ENCODE data around the gene GNAI2.
"Not testable (repeated sequence)": the region's sequence is repeated elsewhere in the genome, so short reads cannot be mapped to it uniquely, and the experiment has no call there.

The GNAI2 gene

GRCh38 chr3:50248387-50248786 is 12.4 kb downstream of the GNAI2 start:
- DNase-seq = no peak

GRCh38 chr3:50249457-50249856 is 13.5 kb downstream of the GNAI2 start:
- DNase-seq = no peak

GRCh38 chr3:50250514-50250913 is 14.5 kb downstream of the GNAI2 start:
- no peak for DNase-seq

GRCh38 chr3:50251220-50251619 is 15.2 kb downstream of the GNAI2 start:
- peak; percentile 76 for DNase-seq

- no peak for DNase-seq
Measured at GRCh38 chr3:50254577-50255250, 18.7 kb downstream of the GNAI2 start.

GRCh38 chr3:50255251-50255615 is 19.2 kb downstream of the GNAI2 start:
- no peak for DNase-seq

- peak; percentile 67 for DNase-seq
Measured at GRCh38 chr3:50256978-50257890, 21.2 kb downstream of the GNAI2 start.

GRCh38 chr3:50258029-50258680 is 22.2 kb downstream of the GNAI2 start:
- DNase-seq = no peak

GRCh38 chr3:50258979-50259378 is 23.0 kb downstream of the GNAI2 start:
- DNase-seq = no peak

GRCh38 chr3:50259432-50260026 is 23.5 kb downstream of the GNAI2 start:
- no peak for DNase-seq

GRCh38 chr3:50260027-50260941 is 24.3 kb downstream of the GNAI2 start:
- peak; percentile 87 for DNase-seq

GRCh38 chr3:50260942-50261441 is 25.0 kb downstream of the GNAI2 start:
- no peak for DNase-seq

- no peak for DNase-seq
Measured at GRCh38 chr3:50261505-50261904, 25.5 kb downstream of the GNAI2 start.

GRCh38 chr3:50262200-50262599 is 26.2 kb downstream of the GNAI2 start:
- DNase-seq = not testable (repeated sequence)

GRCh38 chr3:50262778-50263177 is 26.8 kb downstream of the GNAI2 start:
- no peak for DNase-seq

GRCh38 chr3:50263478-50264382 is 27.7 kb downstream of the GNAI2 start:
- DNase-seq = no peak

- DNase-seq = no peak
Measured at GRCh38 chr3:50264383-50264963, 28.5 kb downstream of the GNAI2 start.

GRCh38 chr3:50264964-50265485 is 29.0 kb downstream of the GNAI2 start:
- no peak for DNase-seq

GRCh38 chr3:50265571-50265970 is 29.6 kb downstream of the GNAI2 start:
- no peak for DNase-seq

- DNase-seq = no peak
Measured at GRCh38 chr3:50266017-50266416, 30.0 kb downstream of the GNAI2 start.

Measured in hematopoietic multipotent progenitor cell treated with erythropoietin and hydrocortisone succinate and interleukin-3 and kit ligand, for 6 days (in vitro differentiated cells).